ENCODE measurements around the gene MRPS11. TPM values are rescaled to one million over a fixed set of nuclear protein-coding genes. Genes with fewer than 3 reads are reported as not detected.

Gene MRPS11
- total RNA-seq, 1 donor from 2014 or later = 56.3 TPM

- Mint-ChIP-seq H3K36me3 (ENCODE audit: low read depth) (no peaks in the 10 kb centered on the region), H3K4me1 (peaks cover 15% of the 10 kb centered on the region), H3K27ac (ENCODE audit: unreplicated experiment) (no peak overlapping the region), H3K4me3 (no peak overlapping the region), H3K9me3 (no peaks in the 10 kb centered on the region), H3K27me3 (ENCODE audit: low read depth) (peaks cover 22% of the 10 kb centered on the region)
- TF ChIP-seq CTCF (conservative IDR thresholded peaks at IDR 0.05) = no peak
- no peak for DNase-seq (ENCODE audit: low read depth, low spot score)
Measured at GRCh38 chr15:88487796-88488523, 20.5 kb downstream of the MRPS11 start.

- TF ChIP-seq CTCF (conservative IDR thresholded peaks at IDR 0.05) = no peak
- Mint-ChIP-seq H3K4me3 (no peak overlapping the region), H3K27ac (ENCODE audit: unreplicated experiment) (no peak overlapping the region), H3K27me3 (ENCODE audit: low read depth) (peaks cover 18% of the 10 kb centered on the region), H3K9me3 (no peaks in the 10 kb centered on the region), H3K36me3 (ENCODE audit: low read depth) (no peaks in the 10 kb centered on the region), H3K4me1 (peaks cover 8% of the 10 kb centered on the region)
- no peak for DNase-seq (ENCODE audit: low read depth, low spot score)
Measured at GRCh38 chr15:88489321-88489720, 21.8 kb downstream of the MRPS11 start.

- no peak overlapping the region for H3K27ac Mint-ChIP-seq (ENCODE audit: unreplicated experiment)
- no peaks in the 10 kb centered on the region for H3K36me3 Mint-ChIP-seq (ENCODE audit: low read depth)
- TF ChIP-seq CTCF (conservative IDR thresholded peaks at IDR 0.05) = no peak
- peaks cover 18% of the 10 kb centered on the region for H3K27me3 Mint-ChIP-seq (ENCODE audit: low read depth)
- H3K9me3 Mint-ChIP-seq = no peaks in the 10 kb centered on the region
- H3K4me1 Mint-ChIP-seq = peaks cover 1% of the 10 kb centered on the region
- H3K4me3 Mint-ChIP-seq = no peak overlapping the region
- no peak for DNase-seq (ENCODE audit: low read depth, low spot score)
Measured at GRCh38 chr15:88490036-88490435, 22.5 kb downstream of the MRPS11 start.

- Mint-ChIP-seq H3K9me3 (no peaks in the 10 kb centered on the region), H3K36me3 (ENCODE audit: low read depth) (no peaks in the 10 kb centered on the region), H3K4me3 (no peak overlapping the region), H3K27ac (ENCODE audit: unreplicated experiment) (peak overlapping the region; percentile 62), H3K27me3 (ENCODE audit: low read depth) (peaks cover 15% of the 10 kb centered on the region), H3K4me1 (no peaks in the 10 kb centered on the region)
- no peak for TF ChIP-seq CTCF (conservative IDR thresholded peaks at IDR 0.05)
- no peak for DNase-seq (ENCODE audit: low read depth, low spot score)
Measured at GRCh38 chr15:88491158-88491557, 23.6 kb downstream of the MRPS11 start.

GRCh38 chr15:88493844-88494243 lies 26.3 kb downstream of the MRPS11 start:
- H3K36me3 Mint-ChIP-seq (ENCODE audit: low read depth) = no peaks in the 10 kb centered on the region
- no peak overlapping the region for H3K4me3 Mint-ChIP-seq
- no peak for TF ChIP-seq CTCF (conservative IDR thresholded peaks at IDR 0.05)
- no peaks in the 10 kb centered on the region for H3K9me3 Mint-ChIP-seq
- H3K27me3 Mint-ChIP-seq (ENCODE audit: low read depth) = peaks cover 2% of the 10 kb centered on the region
- H3K27ac Mint-ChIP-seq (ENCODE audit: unreplicated experiment) = no peak overlapping the region
- DNase-seq (ENCODE audit: low read depth, low spot score) = no peak
- no peaks in the 10 kb centered on the region for H3K4me1 Mint-ChIP-seq
